Daoy (cell line): ENCODE measurements around the gene LRP1B. TPM values are rescaled to one million over a fixed set of nuclear protein-coding genes. Genes with fewer than 3 reads are reported as not detected.
"Not testable (repeated sequence)": the region's sequence is repeated elsewhere in the genome, so short reads cannot be mapped to it uniquely, and the experiment has no call there.

Experiments
- DNase-seq: peaks from one replicate; pipeline ENCODE4 v3.0.0-alpha.2; 2015; ENCODE audit warnings: low read depth
- total RNA-seq: library from RNA; depleted of rRNA; stranded (reverse); fragments of >200 nt; shearing (Covaris generic); gene quantifications from 2 replicates; pipeline ENCODE4 v1.2.3, GENCODE V29; 2014

The LRP1B gene
- total RNA-seq, 1 experiment from 2014 or later = not detected

DNA sequence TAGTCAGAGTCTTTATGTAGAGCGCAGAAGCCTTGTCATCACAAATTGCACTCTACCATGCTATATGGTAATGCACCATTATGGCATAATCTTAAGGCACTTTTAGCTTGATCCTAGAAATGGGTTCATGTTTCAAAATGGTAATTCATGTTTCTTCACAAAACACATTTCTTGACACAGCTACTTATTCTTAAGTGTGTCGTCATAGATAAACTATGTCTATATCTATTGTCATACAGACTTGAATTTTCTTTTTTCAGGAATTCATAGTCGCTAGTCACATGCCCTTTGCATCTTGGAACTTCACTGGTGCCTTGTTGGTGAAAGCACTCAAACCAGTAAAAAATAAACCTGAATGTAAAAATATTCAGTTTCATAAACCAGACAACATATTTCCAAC lies 1578.2 kb downstream of the LRP1B start:
- DNase-seq = no peak

- no peak for DNase-seq
Observed at GRCh38 chr2:140551287-140551686, 1579.5 kb downstream of the LRP1B start.

DNA sequence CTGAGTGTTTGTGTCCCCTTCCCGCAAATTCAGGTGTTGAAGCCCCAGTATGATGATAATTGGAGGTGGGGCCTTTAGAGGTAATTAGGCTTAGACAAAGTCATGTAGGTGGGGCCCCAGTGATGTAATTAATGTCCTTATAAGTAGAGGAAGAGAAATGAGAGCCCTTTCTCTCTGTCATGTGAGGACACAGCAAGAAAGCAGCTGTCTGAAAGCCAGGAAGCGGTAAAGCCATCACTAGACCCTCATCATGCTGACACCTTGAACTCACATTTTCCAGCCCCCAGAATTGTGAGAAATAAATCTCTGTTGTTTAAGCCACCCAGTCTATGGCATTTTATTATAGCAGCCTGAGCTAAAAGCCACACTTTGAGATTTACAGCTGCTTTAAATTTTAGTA lies 1580.0 kb downstream of the LRP1B start:
- DNase-seq = no peak

- not testable (repeated sequence) for DNase-seq
Observed at GRCh38 chr2:140544769-140545168, 1586.0 kb downstream of the LRP1B start.

DNA sequence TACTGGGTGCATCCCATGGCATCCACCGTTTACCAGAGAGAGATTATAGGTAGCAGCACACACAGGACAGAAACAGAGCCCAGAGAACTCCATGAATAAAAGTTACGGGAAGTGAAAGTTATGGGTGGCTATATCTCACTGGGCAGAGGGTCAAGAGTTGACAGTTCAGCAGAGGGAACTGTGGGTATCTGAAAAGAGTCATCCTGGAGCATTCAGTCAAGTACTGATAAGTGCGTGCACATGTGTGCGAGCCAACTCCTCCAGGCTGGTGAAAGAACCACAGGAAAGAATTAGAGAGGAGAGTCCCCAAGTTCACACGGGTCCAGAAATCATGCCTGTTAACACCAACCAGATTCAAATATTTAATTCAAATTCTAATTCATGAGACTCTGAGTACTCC lies 1588.2 kb downstream of the LRP1B start:
- DNase-seq = no peak

DNA sequence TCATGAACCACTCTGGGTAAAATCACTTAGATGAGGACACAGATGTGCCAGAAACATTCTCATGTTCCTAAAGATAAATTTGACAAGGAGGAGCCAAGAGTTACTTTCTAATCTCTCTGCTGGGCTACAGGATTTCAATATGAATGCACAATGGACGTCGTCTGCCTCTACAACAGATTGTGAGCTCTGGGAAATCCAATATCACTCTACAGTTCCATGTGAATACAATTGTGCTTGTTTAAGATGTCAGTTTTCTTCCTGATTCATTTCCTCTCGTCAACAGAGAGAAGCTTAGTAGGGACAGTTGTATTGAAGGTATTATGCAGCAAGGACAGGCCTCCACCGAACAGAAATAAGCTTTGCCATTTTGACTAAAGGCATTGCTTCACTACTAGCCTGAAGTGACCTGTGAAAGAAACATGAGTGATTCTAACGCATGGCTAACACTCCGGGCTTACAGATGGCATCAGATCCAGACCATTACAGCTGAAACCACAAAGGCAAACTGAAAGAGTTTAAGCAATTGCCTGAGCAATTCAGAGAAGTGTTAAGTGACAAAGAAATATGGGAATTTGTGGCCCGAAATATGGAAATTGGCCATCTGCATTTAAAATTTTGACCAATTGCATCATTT lies 1591.5 kb downstream of the LRP1B start:
- DNase-seq = no peak

GRCh38 chr2:140529706-140530105 lies 1601.1 kb downstream of the LRP1B start:
- DNase-seq = no peak

DNA sequence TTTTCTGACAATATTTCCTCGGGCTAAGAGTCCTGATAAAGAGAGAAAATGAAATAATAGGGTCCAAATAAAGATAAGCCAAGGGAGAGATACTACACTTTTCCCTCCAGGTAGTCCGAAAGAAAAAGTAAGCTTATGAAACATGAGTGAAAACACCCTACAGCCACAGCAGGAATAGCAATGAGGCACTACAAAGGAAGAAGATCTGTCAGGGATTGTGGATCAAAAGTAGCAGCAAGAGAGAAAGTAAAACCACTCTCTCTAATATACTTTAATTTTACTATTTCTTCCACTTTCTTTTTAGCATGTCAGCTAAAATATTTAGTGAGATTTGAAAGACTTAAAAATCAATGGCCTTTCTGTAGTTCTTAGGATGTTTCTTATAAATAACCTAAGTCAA lies 1601.8 kb downstream of the LRP1B start:
- no peak for DNase-seq

GRCh38 chr2:140526575-140526974 lies 1604.2 kb downstream of the LRP1B start:
- DNase-seq = peak; percentile 1

DNA sequence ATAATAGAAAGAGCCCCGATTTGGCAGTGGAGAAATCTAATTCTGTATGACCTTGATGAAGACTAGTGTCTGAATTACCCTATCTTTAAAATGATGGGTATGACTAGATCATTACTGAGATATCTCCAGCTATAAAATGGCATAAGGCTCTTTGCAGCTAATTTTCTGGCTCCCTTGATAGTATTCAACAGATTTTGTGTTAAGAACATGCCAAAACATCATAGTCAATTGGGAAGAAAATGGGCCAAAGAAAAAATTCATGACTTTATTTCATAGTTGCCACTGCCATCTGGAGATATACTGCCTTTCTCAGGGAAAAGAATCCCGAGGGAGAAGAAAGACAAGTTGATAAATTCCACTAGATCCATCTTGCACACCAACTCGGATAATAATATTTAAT lies 1618.7 kb downstream of the LRP1B start:
- no peak for DNase-seq

DNA sequence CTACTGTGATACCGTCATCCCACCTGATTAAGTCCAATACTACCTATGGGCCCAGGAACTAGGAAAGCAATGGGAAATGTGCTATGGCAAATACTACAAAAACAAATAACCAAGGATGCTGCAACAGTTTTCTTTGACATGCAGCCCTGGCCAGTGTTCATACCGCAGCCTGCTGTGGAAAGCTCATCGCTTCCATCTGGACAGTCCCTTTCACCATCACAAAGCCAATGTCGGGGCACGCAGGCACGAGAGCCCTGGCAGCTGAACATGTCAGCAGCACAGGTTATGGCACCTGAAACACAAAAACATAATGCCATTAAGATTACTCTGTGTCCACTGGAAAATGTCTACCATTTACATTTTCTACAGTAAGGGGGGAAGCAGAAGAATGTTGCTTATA lies 1621.1 kb downstream of the LRP1B start:
- DNase-seq = no peak

GRCh38 chr2:140508756-140509155 lies 1622.1 kb downstream of the LRP1B start:
- DNase-seq = no peak

DNA sequence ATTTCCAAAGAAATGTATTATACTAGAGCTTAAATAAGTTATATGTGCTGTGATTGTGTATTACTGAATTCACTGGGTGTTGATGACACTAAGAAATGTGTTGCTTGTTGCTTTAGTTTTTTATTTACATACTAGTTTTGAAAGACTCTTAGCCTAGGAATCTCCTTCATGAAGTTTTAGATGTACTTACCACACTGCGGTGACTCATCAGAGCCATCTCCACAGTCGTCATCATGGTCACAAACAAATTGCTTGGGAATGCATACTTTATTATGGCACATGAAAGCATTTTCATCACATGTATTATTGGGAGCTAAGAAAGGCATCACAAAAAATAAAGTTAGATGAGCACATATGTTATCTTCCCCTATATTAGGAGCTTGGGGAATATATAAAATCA lies 1624.2 kb downstream of the LRP1B start:
- no peak for DNase-seq

DNA sequence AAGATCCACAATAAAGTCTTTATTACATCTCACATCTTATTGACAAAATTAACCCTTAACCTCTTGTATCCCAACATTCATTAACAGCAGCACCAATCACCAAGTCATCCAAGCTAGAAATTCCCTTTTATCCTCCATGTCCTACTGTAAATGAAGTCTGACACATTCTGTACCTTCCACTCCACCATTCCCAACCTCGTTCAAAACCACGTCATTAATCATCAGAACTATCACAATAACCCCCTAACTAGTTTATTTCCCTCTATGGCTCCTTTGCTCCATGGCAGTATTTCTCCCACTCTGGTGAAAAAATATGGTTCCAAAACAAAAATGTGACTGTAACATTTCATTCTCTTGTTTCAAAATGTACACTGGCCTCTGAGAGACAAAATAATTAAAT lies 1626.2 kb downstream of the LRP1B start:
- no peak for DNase-seq

DNA sequence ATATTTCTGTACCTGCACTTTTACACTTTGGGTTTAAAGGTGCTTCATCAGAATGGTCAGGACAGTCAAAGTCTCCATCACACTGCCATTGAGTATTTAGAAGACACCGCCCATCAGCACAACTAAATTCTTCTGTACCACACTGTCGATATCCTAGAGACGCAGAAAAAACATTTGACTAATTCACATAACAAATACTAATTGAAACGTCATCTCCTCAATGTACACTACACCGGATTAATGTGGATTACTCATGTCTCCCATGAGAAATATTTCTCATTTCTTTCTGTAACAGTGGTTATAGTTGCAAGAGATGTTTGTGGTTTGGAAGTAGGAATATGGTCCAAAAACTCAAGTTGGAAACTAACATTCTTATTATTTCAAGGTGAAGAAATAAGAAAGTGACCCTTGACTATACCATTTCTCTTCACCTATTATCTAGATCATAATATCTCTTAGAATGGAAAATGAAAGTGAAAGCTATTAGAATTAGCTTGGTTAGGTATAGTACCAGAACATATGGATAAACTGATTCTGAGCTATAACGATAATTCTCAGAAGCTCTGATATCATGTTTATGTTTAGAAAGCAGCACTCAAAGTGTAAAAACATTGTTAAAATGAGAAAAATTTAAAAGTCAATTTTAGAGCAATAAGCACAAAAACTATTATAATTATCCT lies 1627.7 kb downstream of the LRP1B start:
- no peak for DNase-seq

GRCh38 chr2:140498360-140498759 lies 1632.5 kb downstream of the LRP1B start:
- no peak for DNase-seq

DNA sequence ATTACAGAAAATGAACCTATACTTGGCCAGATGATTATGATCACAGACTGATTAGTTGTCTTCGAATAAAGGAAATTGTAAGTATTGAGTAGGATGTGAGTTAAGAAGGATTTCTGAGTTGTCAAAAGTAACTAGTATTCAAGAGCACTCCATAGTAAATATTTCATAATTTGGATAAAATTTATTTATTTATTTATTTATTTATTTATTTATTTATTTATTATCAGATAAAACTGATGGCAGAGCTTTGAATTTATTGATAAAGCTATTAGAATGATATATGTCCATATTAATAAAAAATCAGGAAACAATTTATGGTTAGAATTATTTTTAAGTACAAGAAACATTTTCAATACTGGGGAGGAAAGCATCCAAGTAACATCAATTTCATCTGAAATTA lies 1634.1 kb downstream of the LRP1B start:
- no peak for DNase-seq

GRCh38 chr2:140491876-140492275 lies 1638.9 kb downstream of the LRP1B start:
- DNase-seq = no peak

GRCh38 chr2:140489193-140489592 lies 1641.6 kb downstream of the LRP1B start:
- no peak for DNase-seq

DNA sequence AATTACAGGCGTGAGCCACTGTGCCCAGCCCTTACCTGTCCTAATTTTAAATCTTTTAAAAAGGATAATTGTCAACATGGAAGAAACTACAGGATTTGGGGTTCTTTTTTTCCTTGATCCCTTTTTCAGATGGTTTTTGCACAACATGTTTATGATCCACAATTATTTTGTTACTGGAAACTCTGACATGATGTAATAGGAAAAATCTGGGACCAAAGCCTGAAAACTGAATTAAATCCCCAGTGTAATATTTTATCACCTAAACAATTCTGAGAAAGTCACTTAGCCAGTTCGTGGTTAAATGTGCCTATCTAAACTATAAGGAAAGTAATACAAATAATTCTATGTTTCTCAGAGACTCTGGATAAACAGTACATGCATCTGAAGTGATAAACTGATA lies 1649.7 kb downstream of the LRP1B start:
- DNase-seq = no peak

GRCh38 chr2:140473851-140474250 lies 1657.0 kb downstream of the LRP1B start:
- DNase-seq = no peak

GRCh38 chr2:140472676-140473075 lies 1658.1 kb downstream of the LRP1B start:
- no peak for DNase-seq

DNA sequence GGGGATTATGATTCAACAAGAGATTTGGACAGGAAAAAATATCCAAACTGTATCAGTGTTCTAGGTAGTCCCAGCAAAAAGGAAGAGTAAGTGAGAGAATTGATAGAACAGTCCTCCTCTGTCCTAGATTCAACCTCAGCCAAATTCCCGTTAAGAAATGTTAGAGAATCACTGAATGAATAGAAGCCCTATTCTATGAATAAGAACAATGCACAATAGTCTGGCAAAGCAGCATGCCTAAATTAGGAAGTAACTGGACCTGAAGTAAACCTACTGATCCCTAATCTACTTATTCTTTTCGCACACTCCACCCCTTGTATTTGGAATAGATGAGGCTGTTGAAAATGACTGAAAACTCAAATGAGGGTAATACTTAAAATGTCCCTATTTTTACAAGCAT lies 1665.5 kb downstream of the LRP1B start:
- DNase-seq = no peak

DNA sequence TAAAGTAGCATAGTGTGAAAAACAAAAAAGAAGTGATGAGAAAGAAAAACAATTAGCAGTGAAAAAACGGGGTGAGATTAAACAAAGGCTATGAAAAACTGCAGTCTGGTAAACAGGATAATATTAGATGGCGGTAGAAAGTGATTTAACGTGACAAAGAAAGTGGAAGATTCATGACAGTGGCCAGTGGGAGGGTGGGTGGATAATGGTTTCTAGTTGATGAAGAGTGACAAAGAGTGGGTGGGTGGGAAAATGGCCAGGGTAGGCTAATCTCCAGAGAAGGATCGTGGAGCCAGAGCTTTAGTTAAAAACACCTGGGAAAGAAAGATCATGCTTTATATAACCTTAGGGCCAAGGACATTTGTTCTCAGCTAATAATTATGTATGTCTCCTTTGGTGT lies 1667.8 kb downstream of the LRP1B start:
- DNase-seq = no peak
